Measurements from ENCODE around the gene LCN6.
"Not testable (repeated sequence)": the region's sequence is repeated elsewhere in the genome, so short reads cannot be mapped to it uniquely, and the experiment has no call there.

LCN6 gene

DNA sequence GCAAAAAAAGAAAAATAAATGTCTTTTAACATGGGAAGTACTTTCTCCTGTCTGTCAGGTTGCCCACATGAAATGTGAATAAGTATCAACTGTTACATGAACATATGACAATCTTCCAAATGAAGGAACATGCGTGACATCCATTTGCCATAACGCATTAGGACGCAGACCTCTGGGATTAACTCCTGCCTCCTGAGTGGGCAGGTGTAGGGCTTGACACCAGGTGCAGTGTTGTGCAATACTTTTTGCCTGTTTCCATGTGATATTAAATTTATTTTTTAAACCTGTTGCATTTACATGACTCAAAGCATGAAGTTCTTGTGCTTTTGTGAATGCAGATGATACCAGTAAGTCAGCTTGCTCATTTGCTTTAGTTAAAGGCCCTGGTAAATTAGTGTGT is 34.1 kb upstream of the LCN6 start:
- no peak for DNase-seq (ENCODE audit: low read depth)

DNA sequence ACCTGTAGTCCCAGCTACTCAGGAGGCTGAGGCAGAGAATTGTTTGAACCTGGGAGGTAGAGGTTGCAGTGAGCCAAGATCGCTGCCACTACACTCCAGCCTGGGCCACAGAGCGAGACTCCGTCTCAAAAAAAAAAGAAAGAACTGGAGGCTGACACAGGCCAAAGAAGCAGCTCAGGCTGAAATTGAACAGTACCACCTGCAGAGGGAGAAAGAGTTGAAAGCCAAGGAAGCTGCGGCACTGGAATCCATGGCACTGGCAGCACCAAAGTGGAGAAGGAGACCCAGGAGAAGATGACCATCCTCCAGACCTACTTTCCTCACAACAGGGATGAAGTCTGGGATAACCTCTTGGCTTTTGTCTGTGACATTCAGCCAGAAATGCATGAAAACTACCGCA is 31.5 kb upstream of the LCN6 start:
- no peak for DNase-seq (ENCODE audit: low read depth)

DNA sequence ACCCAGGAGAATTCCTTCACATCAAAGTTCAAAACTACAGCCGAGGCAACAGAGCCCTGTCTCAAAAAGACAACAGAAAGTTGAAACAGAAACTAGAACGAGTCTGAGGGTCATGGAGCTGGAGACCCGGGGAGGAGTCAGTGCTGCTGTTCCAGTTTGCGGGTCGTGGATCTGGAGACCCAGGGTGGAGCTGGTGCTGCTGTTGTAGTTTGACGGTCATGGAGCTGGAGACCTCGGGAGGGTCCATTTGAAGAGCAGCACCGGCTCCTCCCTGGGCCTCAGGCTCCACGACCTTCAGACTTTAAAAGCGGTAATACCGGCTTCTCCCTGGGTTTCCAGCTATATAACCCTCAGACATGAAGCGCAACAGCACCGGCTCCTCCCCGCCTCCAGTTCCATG is 29.0 kb upstream of the LCN6 start:
- no peak for DNase-seq (ENCODE audit: low read depth)

DNA sequence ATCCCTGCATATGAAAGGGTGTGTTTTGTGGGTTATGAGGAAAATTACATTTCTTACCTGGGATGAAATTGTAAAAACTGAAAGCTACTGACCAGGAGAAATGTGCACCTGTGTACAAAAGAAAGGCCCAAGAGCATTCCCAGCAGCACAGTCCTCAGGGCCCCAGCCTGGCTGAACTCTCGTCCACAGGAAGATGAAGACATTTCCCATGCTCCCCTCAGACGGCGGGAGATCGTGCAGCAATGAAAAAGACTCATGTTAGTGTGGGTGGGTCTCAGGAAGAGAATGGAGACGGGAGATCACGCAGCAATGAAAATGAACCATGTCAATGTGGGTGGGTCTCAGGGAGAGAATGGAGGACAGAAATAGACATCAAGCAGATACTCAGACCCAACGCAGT is 28.6 kb upstream of the LCN6 start:
- DNase-seq (ENCODE audit: low read depth) = no peak

DNA sequence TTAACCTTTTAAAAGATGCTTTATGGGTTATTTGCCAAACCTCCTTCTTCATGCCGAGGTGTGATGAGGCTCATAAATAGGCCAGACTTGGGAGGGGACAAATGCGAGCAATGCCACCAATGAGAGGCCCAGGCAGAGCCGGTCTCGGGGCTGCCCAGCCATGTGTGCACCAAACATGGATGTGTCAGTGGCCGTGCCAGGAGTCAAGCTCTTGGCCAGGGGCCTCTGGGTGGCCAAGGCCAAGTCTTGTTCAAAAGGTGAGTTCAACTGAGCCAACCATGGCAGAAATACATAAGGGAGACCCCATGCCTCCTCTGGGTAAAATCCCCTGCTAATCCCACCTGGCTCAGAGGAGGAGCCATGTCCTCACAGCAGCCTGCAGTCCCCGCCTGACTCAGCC is 26.9 kb upstream of the LCN6 start:
- DNase-seq (ENCODE audit: low read depth) = no peak

DNA sequence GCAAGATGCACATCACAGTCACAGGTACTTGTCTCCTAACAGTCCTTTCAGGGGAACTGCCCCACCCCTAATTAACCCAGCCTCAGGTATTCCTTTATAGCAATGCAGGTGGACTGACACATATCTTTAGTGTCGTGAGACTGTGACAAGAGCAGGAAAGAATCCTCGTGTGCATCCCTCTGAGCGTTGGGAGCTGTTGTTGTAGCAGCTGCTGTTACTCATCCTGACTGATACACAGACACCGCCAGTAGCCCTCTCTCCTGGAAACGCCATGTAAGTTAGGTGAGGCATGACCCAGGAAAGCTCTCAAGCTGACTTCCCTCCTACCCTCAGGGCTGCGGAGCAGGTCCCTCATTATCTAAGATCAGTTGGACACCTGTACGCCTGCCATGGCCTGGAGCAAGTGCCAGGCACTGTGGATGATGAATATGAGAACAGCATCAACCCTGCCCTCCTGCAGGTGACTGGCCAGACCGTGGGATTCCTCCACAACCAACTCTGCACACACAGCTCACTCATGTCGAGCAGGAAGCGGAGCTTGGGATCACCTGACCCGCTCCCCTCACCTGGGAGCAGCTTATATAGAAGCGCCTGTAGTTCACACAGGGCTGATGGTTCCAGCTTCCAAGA is 26.2 kb upstream of the LCN6 start:
- no peak for DNase-seq (ENCODE audit: low read depth)

DNA sequence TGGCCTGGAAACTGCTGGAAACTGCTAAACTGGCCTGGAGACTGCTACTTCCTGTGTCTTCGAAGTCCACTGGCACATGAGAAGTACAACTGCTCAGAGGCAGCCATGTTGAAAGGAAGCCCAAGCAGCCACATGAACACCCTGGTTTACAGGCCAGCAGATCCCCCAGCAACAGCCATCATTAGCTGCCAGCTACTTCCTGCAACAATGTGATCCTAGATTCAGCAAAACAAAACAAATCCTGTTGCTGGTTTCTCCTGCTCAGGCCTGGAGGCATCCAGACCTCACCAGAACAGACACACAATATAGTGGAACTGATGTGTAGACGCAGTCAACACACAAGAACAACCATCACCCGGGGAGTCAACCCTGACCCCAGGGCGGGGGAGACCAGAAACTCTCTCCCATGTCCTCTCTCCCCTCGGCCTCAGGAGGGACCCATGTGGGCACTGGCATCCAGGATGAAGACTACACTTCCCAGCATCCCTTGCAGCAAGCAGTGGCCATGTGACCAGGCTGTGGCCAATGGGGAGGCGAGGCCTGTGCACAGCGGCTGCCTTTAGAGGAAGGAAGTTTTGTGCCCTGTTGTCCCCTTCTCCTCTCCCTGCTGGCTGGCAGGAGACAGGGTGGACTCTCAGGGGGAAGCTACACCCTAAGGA is 25.2 kb upstream of the LCN6 start:
- DNase-seq (ENCODE audit: low read depth) = no peak

DNA sequence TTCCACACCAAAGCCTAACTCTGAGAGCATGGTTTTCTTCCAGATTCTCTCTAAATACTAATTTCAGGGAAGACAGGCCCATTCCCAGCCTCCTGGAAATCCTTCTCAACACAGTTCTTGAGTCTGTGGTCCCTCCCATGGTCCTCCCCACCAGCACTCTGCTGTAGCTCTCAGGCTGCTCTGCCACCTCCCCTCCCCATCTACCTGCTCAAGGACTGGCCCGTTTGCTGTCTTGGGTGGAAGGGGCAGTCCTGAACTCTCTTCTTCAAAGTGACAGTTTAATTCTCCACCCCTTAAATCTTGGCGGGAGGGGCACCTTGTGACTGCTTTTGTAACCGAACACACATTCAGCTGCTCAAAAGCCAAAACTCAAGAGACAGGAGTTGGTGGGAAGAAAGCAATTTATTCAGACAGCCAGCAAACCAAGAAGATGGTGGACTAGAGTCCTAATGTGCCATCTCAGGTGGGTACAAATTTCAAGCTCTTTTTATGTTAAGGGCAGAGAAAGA is 23.6 kb upstream of the LCN6 start:
- DNase-seq (ENCODE audit: low read depth) = no peak

DNA sequence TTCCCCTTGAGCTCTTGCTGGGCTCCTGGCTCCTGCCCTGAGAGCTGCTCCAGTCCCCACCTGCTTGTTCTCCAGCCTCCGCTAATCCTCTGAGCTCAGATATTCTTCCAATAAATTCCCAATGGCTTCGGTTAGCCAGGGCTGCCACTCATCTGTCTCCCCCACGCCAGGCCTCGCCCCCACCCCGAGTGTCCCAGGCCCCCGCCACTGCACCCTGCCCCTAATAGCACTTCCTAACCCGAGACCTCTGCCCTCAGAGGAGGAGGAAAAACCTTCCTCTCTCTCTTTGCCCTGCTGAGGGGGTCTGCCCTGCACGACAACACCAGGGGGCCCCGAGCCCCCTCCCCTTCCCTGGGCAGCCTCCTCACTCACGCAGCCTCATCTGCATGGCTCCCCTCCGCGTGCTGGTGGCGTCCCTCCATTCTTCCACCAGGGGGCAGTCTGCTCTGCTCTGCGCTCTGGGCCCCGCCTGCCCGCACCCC is 21.4 kb upstream of the LCN6 start:
- DNase-seq (ENCODE audit: low read depth) = no peak

DNA sequence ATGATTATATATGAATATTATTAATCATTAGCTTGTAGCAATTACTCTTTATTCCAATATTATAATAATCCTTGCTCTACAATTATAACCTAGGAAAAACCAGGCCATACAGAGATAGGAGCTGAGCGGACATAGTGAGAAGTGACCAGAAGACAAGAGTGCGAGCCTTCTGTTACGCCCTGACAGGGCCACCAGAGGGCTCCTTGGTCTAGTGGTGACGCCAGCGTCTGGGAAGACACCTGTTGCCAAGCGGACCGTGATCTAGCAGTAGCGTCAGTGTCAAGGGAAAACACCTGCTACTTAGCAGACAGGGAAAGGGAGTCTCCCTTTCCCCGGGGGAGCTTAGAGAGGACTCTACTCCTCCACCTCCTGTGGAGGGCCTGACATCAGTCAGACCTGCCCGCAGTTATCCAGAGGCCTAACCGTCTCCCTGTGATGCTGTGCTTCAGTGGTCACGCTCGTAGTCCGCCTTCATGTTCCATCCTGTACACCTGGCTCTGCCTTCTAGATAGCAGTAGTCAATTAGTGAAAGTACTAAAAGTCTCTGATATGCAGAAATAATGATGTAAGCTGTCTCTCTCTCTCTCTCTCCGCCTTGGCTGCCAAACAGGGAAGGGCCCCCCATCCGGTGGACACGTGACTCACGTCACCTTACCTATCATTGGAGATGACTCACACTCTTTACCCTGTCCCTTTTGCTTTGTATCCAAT is 18.2 kb upstream of the LCN6 start:
- DNase-seq (ENCODE audit: low read depth) = peak; percentile 19

DNA sequence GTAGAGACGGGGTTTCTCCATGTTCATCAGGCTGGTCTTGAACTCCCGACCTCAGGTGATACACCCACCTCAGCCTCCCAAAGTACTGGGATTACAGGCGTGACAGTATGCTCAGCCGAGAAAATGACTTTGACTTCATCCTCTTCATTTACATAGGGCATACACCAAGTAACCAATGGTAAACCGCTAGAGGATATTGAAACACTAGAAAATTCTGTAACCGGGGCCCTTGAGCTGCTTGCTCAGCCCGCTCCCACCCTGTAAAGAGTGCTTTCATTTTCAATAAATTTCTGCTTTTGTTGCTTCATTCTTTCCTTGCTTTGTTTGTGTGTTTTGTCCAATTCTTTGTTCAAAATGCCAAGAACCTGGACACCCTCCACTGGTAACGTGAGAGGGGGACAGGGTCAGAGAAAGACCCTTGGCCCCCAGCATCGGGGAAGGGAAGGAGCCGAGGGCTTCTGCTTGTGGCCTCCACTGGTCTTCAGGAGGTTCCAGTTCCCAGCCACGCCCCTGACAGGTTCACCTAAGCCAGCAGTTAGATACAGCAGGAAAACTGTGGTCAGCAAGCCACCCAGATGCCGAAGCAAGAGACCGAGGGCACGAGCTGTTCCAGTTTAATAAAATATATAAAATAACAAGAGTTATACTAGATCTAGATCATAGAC is 17.6 kb upstream of the LCN6 start:
- DNase-seq (ENCODE audit: low read depth) = not testable (repeated sequence)

DNA sequence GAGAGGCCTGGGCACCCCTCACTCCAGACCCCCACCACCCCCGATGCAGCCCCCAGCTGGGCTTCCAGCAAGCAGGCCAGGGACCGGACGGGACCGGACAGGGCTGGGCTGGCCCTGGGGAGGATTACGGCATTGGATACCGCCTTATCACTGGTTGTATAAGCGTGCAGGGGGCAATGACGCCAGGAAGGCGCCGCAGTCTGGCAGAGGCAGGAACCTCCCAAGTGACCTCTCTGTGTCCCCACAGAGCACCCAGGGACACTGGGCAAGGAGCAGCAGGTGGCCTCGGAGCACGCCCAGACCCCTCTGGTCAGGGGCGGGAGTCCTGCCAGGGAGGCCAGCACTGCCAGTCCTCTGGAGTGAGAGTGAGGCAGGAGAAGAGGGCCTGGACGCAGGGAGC is 16.7 kb upstream of the LCN6 start:
- no peak for DNase-seq (ENCODE audit: low read depth)

DNA sequence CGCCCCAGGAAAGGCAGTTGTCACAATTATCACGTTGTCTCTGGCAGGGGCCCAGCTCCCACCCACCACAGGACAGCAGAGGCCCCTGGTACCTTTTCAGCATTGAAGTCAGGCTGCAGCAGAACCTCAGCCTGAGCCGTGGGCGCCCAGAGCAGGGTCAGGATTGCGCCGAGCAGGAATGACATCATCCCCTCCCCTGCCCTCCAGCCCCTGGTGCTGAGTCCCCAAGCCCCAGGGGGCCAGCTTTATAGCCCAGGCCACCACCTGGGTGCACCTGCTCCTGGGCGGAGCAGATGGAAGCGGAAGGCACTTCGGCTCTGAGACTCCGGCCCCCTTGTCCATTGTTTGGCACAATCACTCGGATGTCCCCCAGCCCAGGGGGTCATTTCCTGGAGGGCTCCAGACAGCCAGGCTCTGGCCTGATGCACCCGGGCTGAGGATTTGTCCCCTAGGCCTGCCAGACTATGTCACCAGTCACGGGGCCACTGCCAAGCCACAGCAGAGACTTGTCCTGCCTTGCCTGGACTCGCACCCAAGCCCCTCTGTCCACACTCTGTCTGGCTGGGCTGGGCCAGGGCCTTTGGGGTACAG is 16.1 kb upstream of the LCN6 start, which contains the start of gene LCN15:
TSS of gene LCN15 (minus strand) at position 218 of the 591 bp plus-strand sequence. CDS start at position 188, 30 bp downstream.
- no peak for DNase-seq (ENCODE audit: low read depth)

DNA sequence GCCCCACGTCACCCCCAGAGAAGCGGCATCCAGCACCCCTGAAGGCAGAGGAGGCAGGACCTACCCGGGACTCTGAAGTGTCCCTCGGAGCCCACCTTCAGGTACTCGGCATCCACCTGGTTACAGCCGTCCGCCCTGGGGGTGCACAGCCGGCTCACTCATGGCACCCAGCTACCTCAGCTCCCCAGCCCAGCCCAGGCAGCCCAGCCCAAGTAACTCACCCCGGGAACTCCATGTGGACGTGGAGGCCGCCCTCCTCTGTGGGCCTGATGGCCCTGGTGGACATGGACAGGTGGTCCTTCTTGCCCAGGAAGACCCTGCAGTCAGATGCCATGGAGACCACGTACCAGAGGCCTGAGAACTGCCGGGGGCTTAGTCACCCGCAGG is 15.3 kb upstream of the LCN6 start:
- DNase-seq (ENCODE audit: low read depth) = no peak

DNA sequence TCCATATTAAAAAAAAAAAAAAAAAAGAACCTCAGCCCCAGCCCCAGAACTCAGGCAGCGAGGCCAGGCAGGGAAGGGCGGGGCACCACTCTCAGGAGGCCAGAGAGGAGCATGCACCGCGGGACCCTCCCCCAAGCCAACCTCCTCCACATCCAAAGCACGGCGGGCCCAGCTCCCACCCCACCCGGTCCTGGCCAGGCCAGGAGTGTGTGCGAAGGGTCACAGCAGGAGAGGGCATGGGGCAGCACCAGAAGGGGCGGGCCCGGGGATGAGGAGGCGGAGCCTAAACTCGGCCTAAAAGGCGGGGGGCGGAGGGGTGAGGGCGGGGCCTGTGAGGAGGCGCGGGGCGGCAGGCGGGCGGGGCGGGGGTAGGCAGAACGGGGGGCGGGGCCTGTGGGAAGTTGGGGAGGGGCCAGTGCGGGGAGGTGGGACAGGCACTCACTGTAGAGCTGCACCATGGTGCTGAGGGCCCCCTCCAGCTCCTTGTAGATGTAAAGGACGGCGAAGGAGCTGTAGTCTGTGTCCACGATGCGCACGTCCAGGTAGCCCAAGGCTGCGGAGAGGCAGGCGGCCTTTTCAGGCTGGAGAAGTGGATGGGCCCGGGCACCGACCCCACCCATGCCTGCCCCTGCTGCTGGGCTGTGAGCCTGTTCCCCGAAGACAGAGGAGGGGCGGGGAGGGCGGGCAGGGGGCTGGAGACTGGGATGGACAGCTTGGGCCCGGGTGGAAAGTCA is 14.8 kb upstream of the LCN6 start:
- DNase-seq (ENCODE audit: low read depth) = no peak

DNA sequence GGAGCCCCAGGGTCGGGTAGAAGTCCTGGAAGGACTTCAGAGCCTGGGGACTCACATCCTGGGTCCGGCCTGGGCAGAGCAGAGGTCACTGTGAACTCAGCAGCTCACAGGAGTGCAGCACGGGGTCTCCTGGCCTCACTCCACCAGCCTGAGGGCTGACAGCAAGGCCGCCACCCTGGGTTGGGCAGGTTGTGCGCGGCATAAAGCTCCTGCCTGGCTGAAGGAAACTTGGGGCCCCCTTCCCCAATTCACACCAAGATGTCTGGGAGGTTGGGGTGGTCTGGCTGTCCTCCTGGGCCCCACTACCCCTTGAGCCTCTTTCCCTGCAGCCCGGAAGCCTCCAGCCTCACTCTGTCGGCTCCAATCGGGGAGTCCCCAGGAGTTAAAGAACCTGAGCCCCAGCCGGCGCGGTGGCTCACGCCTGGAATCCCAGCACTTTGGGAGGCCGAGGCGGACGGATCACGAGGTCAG is 13.9 kb upstream of the LCN6 start:
- no peak for DNase-seq (ENCODE audit: low read depth)

DNA sequence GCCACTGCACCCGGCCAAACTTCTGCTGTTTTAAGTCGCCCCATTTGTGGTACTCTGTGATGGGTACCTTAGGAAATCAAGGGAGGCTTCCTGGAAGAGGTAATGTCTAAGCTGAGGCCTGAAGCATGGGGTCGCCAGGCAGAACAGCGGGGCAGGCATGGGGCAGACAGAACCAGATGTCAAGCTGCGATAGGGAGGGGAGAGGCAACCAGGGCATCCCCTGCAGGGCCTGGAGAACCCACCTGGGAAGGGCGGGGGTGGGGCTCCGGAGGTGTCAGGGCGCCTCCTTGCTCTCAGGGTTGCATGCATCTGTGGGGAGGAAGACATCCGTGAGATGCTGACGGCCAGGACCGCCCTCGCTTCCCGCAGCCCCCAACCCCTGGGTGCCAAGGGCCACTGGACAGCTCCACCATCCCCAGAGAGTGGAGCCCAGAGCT is 13.2 kb upstream of the LCN6 start:
- no peak for DNase-seq (ENCODE audit: low read depth)

DNA sequence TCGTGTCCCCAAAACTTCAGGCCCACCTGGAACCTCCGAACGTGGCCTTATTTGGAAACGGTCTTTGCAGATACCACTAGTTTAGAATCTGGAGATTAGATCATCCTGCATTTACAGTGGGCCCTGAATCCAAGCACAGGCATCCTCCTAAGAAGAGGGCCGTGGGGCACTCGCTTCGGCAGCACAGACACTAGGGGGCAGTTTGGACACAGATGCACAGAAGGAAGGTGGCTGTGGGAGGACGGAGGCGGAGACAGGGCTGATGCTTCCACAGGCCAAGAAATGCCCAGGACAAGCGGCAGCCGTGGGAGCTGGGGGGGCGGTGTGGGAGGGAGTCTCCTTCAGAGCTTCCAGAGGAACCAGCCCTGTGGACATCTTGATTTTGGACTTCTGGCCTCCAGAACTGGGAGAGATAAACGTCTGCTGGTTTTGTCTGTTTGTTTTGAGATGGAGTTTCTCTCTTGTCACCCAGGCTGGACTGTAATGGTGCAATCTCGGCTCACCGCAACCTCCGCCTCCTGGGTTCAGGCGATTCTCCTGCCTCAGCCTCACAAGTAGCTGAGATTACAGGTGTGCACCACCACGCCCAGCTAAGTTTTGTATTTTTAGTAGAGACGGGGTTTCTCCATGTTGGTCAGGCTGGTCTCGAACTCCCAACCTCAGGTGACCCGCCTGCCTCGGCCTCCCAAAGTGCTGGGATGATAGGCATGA is 12.7 kb upstream of the LCN6 start:
- DNase-seq (ENCODE audit: low read depth) = peak; percentile 34

DNA sequence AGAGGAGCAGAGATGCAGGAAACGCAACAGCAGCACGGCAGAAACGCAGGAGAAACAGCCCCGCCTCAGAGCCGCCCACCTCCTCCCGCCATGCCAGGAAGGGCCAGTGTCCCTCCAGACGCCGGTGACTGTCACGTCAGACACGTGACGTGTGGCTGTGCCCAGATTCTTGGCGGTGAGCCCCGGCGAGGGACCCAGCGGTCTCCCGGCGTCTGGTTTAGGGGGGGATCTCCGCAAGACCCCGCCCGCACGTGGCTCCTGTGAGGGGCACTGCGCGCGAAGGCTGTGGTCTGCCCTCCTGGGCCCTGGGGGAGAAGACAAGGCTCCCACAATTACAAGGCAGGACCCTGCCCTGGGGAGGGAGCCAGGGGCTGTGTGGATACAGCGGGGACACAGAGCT is 12.1 kb upstream of the LCN6 start:
- DNase-seq (ENCODE audit: low read depth) = no peak
